Measurements from ENCODE around the gene RALGPS2.
A peak's percentile ranks its signal among the peaks of the same experiment; 100 is the strongest.
"Not testable (repeated sequence)": the region's sequence is repeated elsewhere in the genome, so short reads cannot be mapped to it uniquely, and the experiment has no call there.

RALGPS2 gene

DNA sequence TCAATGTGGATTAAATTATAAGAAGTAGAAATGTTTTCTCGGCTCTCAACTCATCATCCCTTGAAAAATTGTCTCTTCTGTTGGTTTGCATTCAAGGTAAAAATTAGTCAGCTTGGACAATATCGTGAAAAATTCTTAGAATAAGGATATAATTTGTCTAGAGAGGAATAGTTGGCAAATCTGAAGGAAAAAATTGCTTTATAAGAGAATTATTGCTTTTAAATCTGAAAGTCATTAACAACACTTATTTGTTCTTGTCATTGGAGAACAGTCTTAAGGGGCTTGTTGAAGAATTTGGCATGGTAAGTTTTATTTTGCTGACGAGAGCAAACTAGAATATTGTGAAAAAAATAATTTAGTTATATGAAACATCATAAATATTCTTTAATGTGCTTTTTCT is 119.4 kb downstream of the RALGPS2 start:
- no peak for TF ChIP-seq EZH2 (IDR thresholded peaks at IDR 0.05)
- no peak overlapping the region for H3K9ac ChIP-seq (ENCODE audit: insufficient read length)
- H3K36me3 ChIP-seq (ENCODE audit: insufficient read depth, low read length): no peaks in the 10 kb centered on the region
- H3K27ac ChIP-seq: no peak overlapping the region
- no peak for DNase-seq (ENCODE audit: low read depth, low spot score)
- no peaks in the 10 kb centered on the region for H3K9me3 ChIP-seq (ENCODE audit: low read depth, low read length)
- no peak overlapping the region for H3K4me3 ChIP-seq

DNA sequence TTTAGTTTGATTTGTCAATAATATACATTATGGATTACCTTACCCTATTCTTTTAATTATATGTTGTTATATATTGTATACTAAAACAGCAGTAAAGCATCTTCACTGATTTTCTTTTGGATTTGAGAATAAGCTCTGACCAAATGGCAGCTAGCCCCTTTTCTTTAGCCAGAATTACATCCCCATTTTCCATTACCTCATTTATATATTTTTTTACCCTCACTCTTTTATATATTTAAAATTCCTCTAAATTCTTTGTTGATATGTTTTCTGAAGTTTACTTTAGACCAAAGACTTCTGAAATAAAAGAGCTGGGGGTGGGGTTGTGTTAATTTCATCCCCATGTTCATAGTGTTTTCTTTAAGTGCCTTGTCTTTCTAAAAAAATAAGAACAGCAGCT is 121.3 kb downstream of the RALGPS2 start:
- H3K27ac ChIP-seq: no peak overlapping the region
- no peak overlapping the region for H3K9ac ChIP-seq (ENCODE audit: insufficient read length)
- no peaks in the 10 kb centered on the region for H3K36me3 ChIP-seq (ENCODE audit: insufficient read depth, low read length)
- no peak for TF ChIP-seq POLR2AphosphoS5 (IDR thresholded peaks at IDR 0.05; ENCODE audit: borderline replicate concordance, low read depth, low read length)
- TF ChIP-seq FOXP2 (optimal IDR thresholded peaks at IDR 0.05; ENCODE audit: control extremely low read depth, extremely low read length, insufficient read depth): no peak
- no peak for TF ChIP-seq EZH2 (IDR thresholded peaks at IDR 0.05)
- DNase-seq (ENCODE audit: low read depth, low spot score): no peak
- H3K4me3 ChIP-seq: no peak overlapping the region
- H3K9me3 ChIP-seq (ENCODE audit: low read depth, low read length): no peaks in the 10 kb centered on the region

DNA sequence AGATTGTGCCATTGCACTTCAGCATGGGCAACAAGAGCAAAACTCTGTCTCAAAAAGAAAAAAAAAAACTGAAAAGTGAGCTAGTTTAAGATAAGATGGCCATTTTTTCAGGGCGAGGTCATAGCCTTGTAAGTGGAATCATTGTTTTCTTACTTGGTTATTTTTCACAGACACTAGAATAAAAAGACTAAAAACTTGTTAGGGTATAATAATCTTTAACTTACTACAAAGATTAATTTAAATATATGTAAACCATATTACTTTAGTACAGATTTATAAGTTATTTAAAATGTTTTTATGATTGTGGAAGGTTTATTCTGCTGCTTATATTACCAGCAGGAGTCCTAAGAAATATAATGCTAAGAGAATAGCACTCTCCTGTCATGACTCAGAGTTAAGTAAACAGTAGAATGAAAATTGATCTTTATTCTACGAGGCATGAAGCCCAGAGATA is 122.4 kb downstream of the RALGPS2 start:
- no peaks in the 10 kb centered on the region for H3K36me3 ChIP-seq (ENCODE audit: insufficient read depth, low read length)
- TF ChIP-seq EZH2 (IDR thresholded peaks at IDR 0.05): no peak
- TF ChIP-seq POLR2AphosphoS5 (IDR thresholded peaks at IDR 0.05; ENCODE audit: borderline replicate concordance, low read depth, low read length): no peak
- no peak for TF ChIP-seq FOXP2 (optimal IDR thresholded peaks at IDR 0.05; ENCODE audit: control extremely low read depth, extremely low read length, insufficient read depth)

DNA sequence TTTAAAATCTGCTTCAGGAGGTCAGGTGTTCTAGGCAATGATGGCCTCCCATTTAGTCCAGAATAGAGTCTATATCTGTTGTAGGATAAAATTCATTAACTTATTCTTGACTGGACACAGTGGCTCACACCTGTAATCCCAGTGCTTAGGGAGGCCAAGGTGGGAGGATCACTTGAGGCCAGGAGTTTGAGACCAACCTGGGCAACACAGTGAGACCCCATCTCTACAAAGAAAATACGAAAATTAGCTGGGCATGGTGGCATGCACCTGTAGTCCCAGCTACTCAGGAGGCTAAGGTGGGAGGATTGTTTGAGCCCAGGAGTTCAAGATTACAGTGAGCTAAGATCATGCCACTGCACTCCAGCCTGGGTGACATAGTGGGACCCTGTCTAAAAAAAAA is 122.9 kb downstream of the RALGPS2 start:
- not testable (repeated sequence) for H3K27ac ChIP-seq; DNase-seq (ENCODE audit: low read depth, low spot score); H3K9ac ChIP-seq (ENCODE audit: insufficient read length); H3K9me3 ChIP-seq (ENCODE audit: low read depth, low read length); H3K36me3 ChIP-seq (ENCODE audit: insufficient read depth, low read length); H3K4me3 ChIP-seq

More for the DNA sequence above, 122.4 kb downstream of the RALGPS2 start:
- Histone ChIP-seq H3K4me3 (no peak overlapping the region), H3K9me3 (ENCODE audit: low read depth, low read length) (no peaks in the 10 kb centered on the region), H3K27ac (no peak overlapping the region), H3K9ac (ENCODE audit: insufficient read length) (no peak overlapping the region)
- no peak for DNase-seq (ENCODE audit: low read depth, low spot score)

DNA sequence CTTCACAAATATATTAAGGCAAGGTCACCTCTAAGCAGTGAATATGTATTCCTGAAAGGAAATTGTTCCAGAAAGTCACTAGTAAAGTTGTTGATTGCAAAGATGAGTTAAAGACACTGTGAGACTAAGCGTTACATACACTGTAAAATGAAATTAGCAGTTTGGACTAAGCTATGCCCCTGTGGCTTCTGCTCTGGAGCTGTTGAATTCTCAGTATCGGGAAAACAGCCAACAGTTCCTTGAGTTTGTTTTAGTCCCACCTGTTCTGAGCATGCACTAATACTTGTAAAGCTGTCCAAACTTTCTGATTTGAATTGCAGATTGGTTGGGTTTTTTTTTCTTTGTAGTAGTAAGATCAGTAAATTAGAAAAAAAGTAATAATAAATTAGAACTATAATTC is 124.9 kb downstream of the RALGPS2 start:
- TF ChIP-seq POLR2AphosphoS5 (IDR thresholded peaks at IDR 0.05; ENCODE audit: borderline replicate concordance, low read depth, low read length) (no peak), EZH2 (IDR thresholded peaks at IDR 0.05) (no peak), FOXP2 (optimal IDR thresholded peaks at IDR 0.05; ENCODE audit: control extremely low read depth, extremely low read length, insufficient read depth) (no peak)
- H3K36me3 ChIP-seq (ENCODE audit: insufficient read depth, low read length): no peaks in the 10 kb centered on the region

DNA sequence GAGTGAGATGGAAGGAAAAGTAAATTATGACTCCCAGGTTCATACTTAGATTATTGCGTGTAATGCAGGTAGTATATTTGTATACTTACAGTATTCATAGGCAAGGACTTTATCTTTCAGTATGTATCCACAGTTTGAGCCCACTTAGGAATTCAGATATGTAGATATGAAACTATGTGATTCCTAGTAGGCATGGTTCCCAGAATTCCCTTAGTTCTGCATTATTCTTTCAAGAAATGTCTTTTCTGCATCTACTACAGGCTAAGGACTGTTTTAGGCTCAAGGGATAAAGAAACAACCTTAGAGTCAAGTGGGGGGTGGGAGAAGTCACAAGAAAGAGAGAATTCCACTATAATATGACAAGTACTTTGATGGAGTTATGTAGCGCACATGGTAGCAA is 132.1 kb downstream of the RALGPS2 start:
- H3K27ac ChIP-seq: peak overlapping the region; percentile 82
- DNase-seq (ENCODE audit: low read depth, low spot score): no peak
- H3K36me3 ChIP-seq (ENCODE audit: insufficient read depth, low read length): no peaks in the 10 kb centered on the region
- no peak overlapping the region for H3K4me3 ChIP-seq
- no peak overlapping the region for H3K9ac ChIP-seq (ENCODE audit: insufficient read length)
- no peaks in the 10 kb centered on the region for H3K9me3 ChIP-seq (ENCODE audit: low read depth, low read length)
- TF ChIP-seq POLR2AphosphoS5 (IDR thresholded peaks at IDR 0.05; ENCODE audit: borderline replicate concordance, low read depth, low read length) (no peak), EZH2 (IDR thresholded peaks at IDR 0.05) (no peak), FOXP2 (optimal IDR thresholded peaks at IDR 0.05; ENCODE audit: control extremely low read depth, extremely low read length, insufficient read depth) (no peak)

More for the DNA sequence above, 124.9 kb downstream of the RALGPS2 start:
- no peak for DNase-seq (ENCODE audit: low read depth, low spot score)
- Histone ChIP-seq H3K9me3 (ENCODE audit: low read depth, low read length) (no peaks in the 10 kb centered on the region), H3K9ac (ENCODE audit: insufficient read length) (no peak overlapping the region), H3K4me3 (no peak overlapping the region), H3K27ac (no peak overlapping the region)

DNA sequence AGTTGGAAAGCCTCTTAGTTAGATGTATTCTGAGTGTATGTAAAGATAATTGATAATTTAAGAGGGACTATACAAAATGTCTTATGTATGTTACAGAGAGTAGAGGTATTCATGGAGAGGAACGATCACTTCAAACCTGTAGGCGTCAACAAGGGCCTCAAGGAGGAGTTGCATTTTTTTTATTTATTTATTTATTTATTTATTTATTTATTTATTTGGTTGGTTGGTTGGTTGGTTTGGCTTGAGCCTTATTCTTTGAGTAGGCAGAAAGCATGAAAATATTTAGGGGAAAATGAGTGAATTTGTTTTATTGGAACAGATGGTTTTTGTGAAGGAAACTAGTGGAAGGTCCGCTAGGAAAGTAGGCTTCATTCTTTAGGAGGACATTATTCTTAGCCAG is 137.4 kb downstream of the RALGPS2 start:
- no peak for DNase-seq (ENCODE audit: low read depth, low spot score)
- H3K4me3 ChIP-seq: no peak overlapping the region
- TF ChIP-seq EZH2 (IDR thresholded peaks at IDR 0.05) (no peak), FOXP2 (optimal IDR thresholded peaks at IDR 0.05; ENCODE audit: control extremely low read depth, extremely low read length, insufficient read depth) (no peak), POLR2AphosphoS5 (IDR thresholded peaks at IDR 0.05; ENCODE audit: borderline replicate concordance, low read depth, low read length) (no peak)
- H3K36me3 ChIP-seq (ENCODE audit: insufficient read depth, low read length): no peaks in the 10 kb centered on the region
- H3K9ac ChIP-seq (ENCODE audit: insufficient read length): no peak overlapping the region
- no peak overlapping the region for H3K27ac ChIP-seq
- no peaks in the 10 kb centered on the region for H3K9me3 ChIP-seq (ENCODE audit: low read depth, low read length)

DNA sequence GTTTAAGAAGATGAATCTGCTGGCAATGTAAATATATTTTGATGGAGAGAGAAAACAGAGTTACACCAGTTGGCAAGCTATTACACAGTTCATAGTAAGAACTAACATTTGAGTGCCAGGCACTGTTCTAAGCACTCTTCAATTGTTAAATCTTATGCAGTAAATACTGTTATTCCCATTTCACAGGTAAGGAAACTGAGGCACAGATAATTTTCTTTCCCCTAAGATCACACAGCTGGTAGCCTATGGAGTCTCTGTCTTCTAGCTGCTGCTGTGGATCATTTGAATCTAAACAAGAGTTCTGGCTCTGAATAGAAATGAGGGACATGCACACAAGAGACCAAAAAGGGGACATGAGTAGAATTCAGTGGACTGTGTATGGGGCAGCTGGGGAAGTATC is 137.8 kb downstream of the RALGPS2 start:
- H3K27ac ChIP-seq: no peak overlapping the region
- H3K36me3 ChIP-seq (ENCODE audit: insufficient read depth, low read length): no peaks in the 10 kb centered on the region
- no peak for DNase-seq (ENCODE audit: low read depth, low spot score)
- H3K4me3 ChIP-seq: no peak overlapping the region
- H3K9me3 ChIP-seq (ENCODE audit: low read depth, low read length): no peaks in the 10 kb centered on the region
- H3K9ac ChIP-seq (ENCODE audit: insufficient read length): no peak overlapping the region
- TF ChIP-seq POLR2AphosphoS5 (IDR thresholded peaks at IDR 0.05; ENCODE audit: borderline replicate concordance, low read depth, low read length) (no peak), FOXP2 (optimal IDR thresholded peaks at IDR 0.05; ENCODE audit: control extremely low read depth, extremely low read length, insufficient read depth) (no peak), EZH2 (IDR thresholded peaks at IDR 0.05) (no peak)

DNA sequence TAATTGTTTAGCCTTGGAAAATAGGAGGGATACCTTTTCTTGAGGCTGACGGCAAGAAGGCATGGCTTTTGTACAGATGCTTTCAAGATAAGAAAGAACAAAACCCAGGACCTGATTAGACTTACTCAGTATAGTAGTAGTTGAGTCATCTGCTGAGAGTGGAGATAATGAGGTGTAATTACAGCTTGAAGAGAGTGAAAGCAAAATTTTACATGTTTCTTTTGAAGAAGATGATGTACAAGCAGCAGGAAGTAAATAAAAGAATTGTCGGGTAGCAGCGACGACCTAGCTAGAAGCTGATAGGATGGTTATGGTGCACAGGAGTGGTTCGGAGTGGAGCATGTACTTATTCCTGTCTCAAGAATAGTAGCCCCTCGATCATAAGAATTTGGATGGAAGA is 139.3 kb downstream of the RALGPS2 start:
- H3K27ac ChIP-seq: no peak overlapping the region
- TF ChIP-seq POLR2AphosphoS5 (IDR thresholded peaks at IDR 0.05; ENCODE audit: borderline replicate concordance, low read depth, low read length): no peak
- TF ChIP-seq EZH2 (IDR thresholded peaks at IDR 0.05): no peak
- no peak for TF ChIP-seq FOXP2 (optimal IDR thresholded peaks at IDR 0.05; ENCODE audit: control extremely low read depth, extremely low read length, insufficient read depth)
- DNase-seq (ENCODE audit: low read depth, low spot score): no peak

More for the DNA sequence above, 139.3 kb downstream of the RALGPS2 start:
- H3K9me3 ChIP-seq (ENCODE audit: low read depth, low read length): no peaks in the 10 kb centered on the region
- no peak overlapping the region for H3K4me3 ChIP-seq
- no peak overlapping the region for H3K9ac ChIP-seq (ENCODE audit: insufficient read length)
- no peaks in the 10 kb centered on the region for H3K36me3 ChIP-seq (ENCODE audit: insufficient read depth, low read length)

Measured in SK-N-MC (cell line).